ENCODE measurements around the gene TTBK2.
"Not testable (repeated sequence)": the region's sequence is repeated elsewhere in the genome, so short reads cannot be mapped to it uniquely, and the experiment has no call there.

TTBK2 gene

GRCh38 chr15:42903388-42904324 is 16.9 kb downstream of the TTBK2 start:
- Histone ChIP-seq H3K36me3 (replicated peaks; ENCODE audit: low read depth, low read length) (no peaks in the 10 kb centered on the region), H3K9ac (ENCODE audit: low read length) (no peak overlapping the region), H3K9me3 (ENCODE audit: insufficient read depth, low read length) (no peaks in the 10 kb centered on the region), H3K27ac (ENCODE audit: low read length) (no peak overlapping the region), H3K79me2 (ENCODE audit: low read length) (no peaks in the 10 kb centered on the region; the same call in 1 of the 2 replicates), H3K4me1 (ENCODE audit: low read length) (no peaks in the 10 kb centered on the region; the same call in 1 of the 2 replicates), H3K4me2 (ENCODE audit: low read length) (no peak overlapping the region), H2AFZ (ENCODE audit: low read depth, low read length) (no peak overlapping the region), H3K27me3 (ENCODE audit: low read depth, low read length) (no peaks in the 10 kb centered on the region), H4K20me1 (ENCODE audit: insufficient read depth, low read length) (no peaks in the 10 kb centered on the region; the same call in 1 of the 2 replicates), H3K4me3 (ENCODE audit: low read length) (no peak overlapping the region)
- TF ChIP-seq CTCF (IDR thresholded peaks at IDR 0.05; ENCODE audit: low read depth, low read length) (no peak), EZH2phosphoT487 (IDR thresholded peaks at IDR 0.05; ENCODE audit: low read depth) (no peak)

DNA sequence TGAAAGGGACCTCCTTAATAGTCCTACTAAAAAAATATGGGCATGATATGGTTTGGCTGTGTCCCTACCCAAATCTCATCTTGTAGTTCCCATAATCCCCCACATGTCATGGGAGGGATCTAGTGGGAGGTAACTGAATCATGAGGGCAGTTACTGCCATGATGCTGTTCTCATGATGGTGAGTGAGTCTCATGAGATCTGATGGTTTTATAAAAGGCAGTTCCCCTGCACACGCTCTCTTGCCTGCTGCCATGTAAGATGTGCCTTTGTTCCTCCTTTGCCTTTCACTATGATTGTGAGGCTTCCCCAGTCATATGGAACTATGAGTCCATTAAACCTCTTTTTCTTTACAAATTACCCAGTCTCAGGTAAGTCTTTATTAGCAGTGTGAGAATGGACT is 26.7 kb downstream of the TTBK2 start:
- not testable (repeated sequence) for H3K9ac ChIP-seq (ENCODE audit: low read length); H4K20me1 ChIP-seq (ENCODE audit: insufficient read depth, low read length); H3K4me1 ChIP-seq (ENCODE audit: low read length); H3K27me3 ChIP-seq (ENCODE audit: low read depth, low read length); H3K4me3 ChIP-seq (ENCODE audit: low read length); H3K27ac ChIP-seq (ENCODE audit: low read length); H2AFZ ChIP-seq (ENCODE audit: low read depth, low read length); H3K4me2 ChIP-seq (ENCODE audit: low read length); H3K36me3 ChIP-seq (replicated peaks; ENCODE audit: low read depth, low read length); H3K79me2 ChIP-seq (ENCODE audit: low read length); H3K9me3 ChIP-seq (ENCODE audit: insufficient read depth, low read length)

GRCh38 chr15:42891569-42891968 is 29.0 kb downstream of the TTBK2 start:
- TF ChIP-seq EZH2phosphoT487 (IDR thresholded peaks at IDR 0.05; ENCODE audit: low read depth) (no peak), CTCF (IDR thresholded peaks at IDR 0.05; ENCODE audit: low read depth, low read length) (no peak)

DNA sequence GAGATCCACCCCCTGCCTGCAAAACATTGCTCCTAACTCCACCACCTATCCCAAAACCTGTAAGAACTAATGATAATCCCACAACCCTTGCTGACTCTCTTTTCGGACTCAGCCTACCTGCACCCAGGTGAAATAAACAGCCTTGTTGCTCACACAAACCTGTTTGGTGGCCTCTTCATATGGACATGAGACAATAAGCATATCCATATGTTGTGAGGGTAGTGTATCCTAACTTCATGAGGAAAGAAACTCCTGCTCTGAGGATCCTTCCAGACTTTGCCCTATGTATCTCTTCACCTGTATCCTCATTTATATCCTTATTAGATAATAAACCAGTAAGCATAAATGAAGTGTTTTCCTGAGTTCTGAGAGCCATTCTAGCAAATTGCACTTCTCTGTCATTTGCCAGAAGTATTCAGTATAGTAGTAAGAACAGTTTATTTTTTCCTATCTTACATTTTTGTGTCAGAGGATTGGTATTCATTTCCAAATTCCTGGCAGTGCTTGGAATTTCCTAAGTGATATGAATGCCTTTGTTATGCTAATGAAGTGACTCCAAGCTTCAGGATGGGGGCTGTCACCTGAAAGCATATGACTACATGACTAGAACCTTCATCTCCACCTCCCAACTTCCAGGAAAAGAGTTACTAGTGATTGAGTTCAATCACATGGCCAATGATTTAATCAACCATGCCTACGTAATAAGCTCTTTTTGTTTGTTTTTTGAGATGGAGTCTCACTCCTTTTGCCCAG is 30.2 kb downstream of the TTBK2 start:
- Histone ChIP-seq H3K9ac (ENCODE audit: low read length) (no peak overlapping the region), H3K27me3 (ENCODE audit: low read depth, low read length) (no peaks in the 10 kb centered on the region), H3K4me3 (ENCODE audit: low read length) (no peak overlapping the region), H3K4me1 (ENCODE audit: low read length) (no peaks in the 10 kb centered on the region), H2AFZ (ENCODE audit: low read depth, low read length) (no peak overlapping the region), H3K9me3 (ENCODE audit: insufficient read depth, low read length) (peaks cover 7% of the 10 kb centered on the region), H4K20me1 (ENCODE audit: insufficient read depth, low read length) (no peaks in the 10 kb centered on the region), H3K36me3 (replicated peaks; ENCODE audit: low read depth, low read length) (peaks cover 6% of the 10 kb centered on the region), H3K4me2 (ENCODE audit: low read length) (no peak overlapping the region), H3K27ac (ENCODE audit: low read length) (no peak overlapping the region), H3K79me2 (ENCODE audit: low read length) (no peaks in the 10 kb centered on the region; the same call in 1 of the 2 replicates)
- TF ChIP-seq CTCF (IDR thresholded peaks at IDR 0.05; ENCODE audit: low read depth, low read length) (no peak), EZH2phosphoT487 (IDR thresholded peaks at IDR 0.05; ENCODE audit: low read depth) (no peak)

More at GRCh38 chr15:42891569-42891968, 29.0 kb downstream of the TTBK2 start:
- Histone ChIP-seq H3K9ac (ENCODE audit: low read length) (no peak overlapping the region), H3K4me2 (ENCODE audit: low read length) (no peak overlapping the region), H3K4me1 (ENCODE audit: low read length) (no peaks in the 10 kb centered on the region), H3K79me2 (ENCODE audit: low read length) (no peaks in the 10 kb centered on the region; the same call in 1 of the 2 replicates), H3K27me3 (ENCODE audit: low read depth, low read length) (no peaks in the 10 kb centered on the region), H3K4me3 (ENCODE audit: low read length) (no peak overlapping the region), H3K27ac (ENCODE audit: low read length) (no peak overlapping the region), H3K9me3 (ENCODE audit: insufficient read depth, low read length) (peaks cover 7% of the 10 kb centered on the region), H3K36me3 (replicated peaks; ENCODE audit: low read depth, low read length) (peaks cover 6% of the 10 kb centered on the region), H4K20me1 (ENCODE audit: insufficient read depth, low read length) (no peaks in the 10 kb centered on the region), H2AFZ (ENCODE audit: low read depth, low read length) (no peak overlapping the region)

- H3K27ac ChIP-seq (ENCODE audit: low read length); H3K4me1 ChIP-seq (ENCODE audit: low read length); H3K27me3 ChIP-seq (ENCODE audit: low read depth, low read length); H3K9me3 ChIP-seq (ENCODE audit: insufficient read depth, low read length); H4K20me1 ChIP-seq (ENCODE audit: insufficient read depth, low read length); H2AFZ ChIP-seq (ENCODE audit: low read depth, low read length); H3K9ac ChIP-seq (ENCODE audit: low read length); H3K4me2 ChIP-seq (ENCODE audit: low read length); H3K4me3 ChIP-seq (ENCODE audit: low read length); H3K36me3 ChIP-seq (replicated peaks; ENCODE audit: low read depth, low read length); H3K79me2 ChIP-seq (ENCODE audit: low read length): not testable (repeated sequence)
Observed at GRCh38 chr15:42887384-42887783, 33.2 kb downstream of the TTBK2 start.

Measured in OCI-LY3 (cell line).